Skeletal muscle tissue (tissue), 4 donors: Measurements from ENCODE around the gene LYRM9. TPM values are rescaled to one million over a fixed set of nuclear protein-coding genes. Genes with fewer than 3 reads are reported as not detected.
"Not testable (repeated sequence)": the region's sequence is repeated elsewhere in the genome, so short reads cannot be mapped to it uniquely, and the experiment has no call there.

Source experiments
- H3K27ac ChIP-seq: one replicate; pipeline ENCODE4 v1.7.0; 2013; ENCODE audit warnings: mild to moderate bottlenecking, low read depth, low read length, inconsistent platforms
- H3K27me3 ChIP-seq, 3 donors: one replicate each; pipeline ENCODE4 v1.7.0; 2013; ENCODE audit warnings: low read length in 3 of 3; ENCODE audit not compliant: control insufficient read depth in 3 of 3, insufficient read depth in 3 of 3
- H3K36me3 ChIP-seq, 3 donors: one replicate each; pipeline ENCODE4 v1.7.0; 2013; ENCODE audit warnings: low read length in 3 of 3; ENCODE audit not compliant: control insufficient read depth in 3 of 3, insufficient read depth in 3 of 3
- H3K4me1 ChIP-seq, 3 donors: one replicate each; pipeline ENCODE4 v1.7.0; 2013; ENCODE audit warnings: low read length in 3 of 3, mild to moderate bottlenecking in 3 of 3; ENCODE audit not compliant: control insufficient read depth in 3 of 3, insufficient read depth in 3 of 3
- H3K4me3 ChIP-seq, 3 donors: one replicate each; pipeline ENCODE4 v1.7.0; 2013; ENCODE audit warnings: low read length in 3 of 3
- H3K9ac ChIP-seq, 3 donors: one replicate each; pipeline ENCODE4 v1.7.0; 2013; ENCODE audit warnings: low read length in 3 of 3, mild to moderate bottlenecking in 3 of 3, moderate library complexity in 2 of 3, low read depth in 1 of 3
- H3K9me3 ChIP-seq, 3 donors: one replicate each; pipeline ENCODE4 v1.7.0; 2013; ENCODE audit warnings: low read length in 3 of 3; ENCODE audit not compliant: control insufficient read depth in 3 of 3
- total RNA-seq: library from RNA; depleted of rRNA; stranded (reverse); fragments of >200 nt; gene quantifications from one replicate; pipeline ENCODE4 v1.2.3, GENCODE V29; 2014
- donor health status: Osteomylitis.

The LYRM9 gene
- total RNA-seq, 1 donor from 2014 or later = 5.2 TPM

DNA sequence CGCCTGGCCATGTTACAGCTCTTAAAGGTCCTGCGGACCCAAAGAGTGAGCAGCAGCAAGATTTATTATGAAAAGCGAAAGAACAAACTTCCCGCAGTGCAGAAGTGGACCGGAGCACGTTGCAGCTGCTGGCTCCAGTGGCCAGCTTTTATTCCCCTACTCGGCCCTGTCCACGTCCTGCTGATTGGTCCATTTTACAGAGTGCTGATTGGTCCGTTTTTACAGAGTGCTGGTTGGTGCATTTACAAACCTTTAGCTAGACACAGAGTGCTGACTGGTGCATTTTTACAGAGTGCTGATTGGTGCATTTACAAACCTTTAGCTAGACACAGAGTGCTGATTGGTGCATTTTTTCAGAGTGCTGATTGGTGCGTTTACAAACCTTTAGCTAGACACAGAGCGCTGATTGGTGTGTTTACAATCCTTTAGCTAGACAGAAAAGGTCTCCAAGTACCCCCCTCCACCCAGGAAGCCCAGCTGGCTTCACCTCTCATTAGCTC is 46.3 kb downstream of the LYRM9 start:
- H3K4me3 ChIP-seq, H3K27ac ChIP-seq, H3K4me1 ChIP-seq, H3K9me3 ChIP-seq, H3K27me3 ChIP-seq, H3K9ac ChIP-seq, H3K36me3 ChIP-seq: not testable (repeated sequence)

DNA sequence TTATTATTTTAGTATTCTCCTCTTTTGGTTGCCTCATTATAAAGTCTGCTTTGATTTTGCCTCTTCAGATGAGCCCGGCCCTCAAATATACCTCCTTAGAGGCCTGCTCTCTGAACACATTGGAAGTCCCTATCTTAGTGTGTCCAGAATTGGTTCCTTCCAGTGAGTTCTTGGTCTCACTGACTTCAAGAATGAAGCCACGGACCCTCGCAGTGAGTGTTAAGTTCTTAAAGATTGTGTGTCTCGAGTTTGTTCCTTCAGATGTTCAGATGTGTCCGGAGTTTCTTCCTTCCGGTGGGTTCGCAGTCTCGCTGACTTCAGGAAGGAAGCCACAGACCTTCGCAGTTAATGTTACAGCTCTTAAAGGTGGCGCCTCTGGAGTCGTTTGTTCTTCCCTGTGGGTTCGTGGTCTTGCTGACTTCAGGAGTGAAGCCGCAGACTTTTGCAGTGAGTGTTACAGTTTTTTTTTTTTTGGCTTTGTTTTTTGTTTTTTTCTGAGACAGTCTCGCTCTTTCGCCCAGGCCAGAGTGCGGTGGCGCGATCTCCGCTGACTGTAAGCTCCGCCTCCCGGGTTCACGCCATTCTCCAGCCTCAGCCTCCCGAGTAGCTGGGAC is 47.0 kb downstream of the LYRM9 start:
- Histone ChIP-seq H3K4me3 (no peak overlapping the region), H3K4me1 (no peaks in the 10 kb centered on the region), H3K9me3 (no peaks in the 10 kb centered on the region), H3K27me3 (no peaks in the 10 kb centered on the region), H3K9ac (no peak overlapping the region), H3K27ac (no peak overlapping the region), H3K36me3 (no peaks in the 10 kb centered on the region)

DNA sequence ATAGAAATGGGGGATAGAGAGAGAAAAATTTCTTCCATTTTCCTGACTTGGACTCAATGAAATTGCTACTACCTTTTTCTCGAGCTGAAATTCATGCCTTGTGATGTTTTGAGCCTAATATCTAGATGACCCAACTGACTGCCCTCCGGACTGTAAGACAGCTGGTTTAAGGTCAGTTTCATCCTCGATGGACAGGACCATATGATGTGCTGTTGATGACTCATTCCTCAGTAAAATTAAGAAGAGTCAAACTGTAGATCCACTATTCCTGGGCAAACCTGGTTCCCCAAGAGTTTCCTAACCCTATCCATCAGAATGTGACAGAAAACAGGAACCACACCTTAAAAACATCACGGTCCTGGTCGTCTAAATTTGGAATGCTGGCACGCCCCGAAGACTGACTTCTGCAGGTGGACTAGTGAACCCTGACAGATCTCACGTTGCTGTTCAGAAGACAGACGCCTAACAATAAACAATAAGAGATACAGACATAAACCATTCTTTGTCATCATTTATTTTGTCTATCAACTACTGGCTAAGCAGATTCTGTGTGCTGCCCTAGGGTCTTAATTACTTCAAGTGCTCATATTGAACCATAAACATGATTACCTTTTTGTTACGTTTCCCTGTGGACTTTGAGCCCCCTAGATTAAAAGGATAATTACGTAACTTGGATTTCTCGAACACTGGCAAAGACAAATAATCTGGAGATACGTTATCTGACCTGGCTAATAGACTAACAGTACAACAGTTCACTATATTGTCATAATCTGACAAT is 47.7 kb downstream of the LYRM9 start:
- no peak overlapping the region for H3K9ac ChIP-seq
- H3K4me1 ChIP-seq = no peaks in the 10 kb centered on the region
- no peaks in the 10 kb centered on the region for H3K36me3 ChIP-seq
- H3K9me3 ChIP-seq = no peaks in the 10 kb centered on the region
- H3K27me3 ChIP-seq = no peaks in the 10 kb centered on the region
- no peak overlapping the region for H3K4me3 ChIP-seq
- H3K27ac ChIP-seq = no peak overlapping the region

GRCh38 chr17:27840688-27841087 is 52.5 kb downstream of the LYRM9 start:
- Histone ChIP-seq H3K36me3 (no peaks in the 10 kb centered on the region), H3K9ac (no peak overlapping the region), H3K9me3 (no peaks in the 10 kb centered on the region), H3K4me1 (no peaks in the 10 kb centered on the region), H3K4me3 (no peak overlapping the region), H3K27ac (no peak overlapping the region), H3K27me3 (no peaks in the 10 kb centered on the region)

DNA sequence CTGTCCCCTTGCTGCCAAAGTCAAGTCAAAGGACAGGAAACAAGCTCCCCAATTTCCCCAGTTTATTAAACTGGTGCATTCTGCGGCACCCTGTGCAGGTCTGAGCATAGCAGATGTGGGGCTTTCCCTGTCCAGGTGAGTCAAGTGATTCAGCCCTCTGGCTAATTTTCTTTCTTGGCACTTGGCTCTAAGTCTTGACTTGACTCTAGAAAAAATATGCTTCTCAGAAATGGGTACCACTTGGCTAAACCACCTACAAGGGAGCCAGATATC is 52.8 kb downstream of the LYRM9 start:
- H3K4me1 ChIP-seq, H3K4me3 ChIP-seq, H3K9ac ChIP-seq, H3K27me3 ChIP-seq, H3K9me3 ChIP-seq, H3K27ac ChIP-seq, H3K36me3 ChIP-seq: not testable (repeated sequence)

DNA sequence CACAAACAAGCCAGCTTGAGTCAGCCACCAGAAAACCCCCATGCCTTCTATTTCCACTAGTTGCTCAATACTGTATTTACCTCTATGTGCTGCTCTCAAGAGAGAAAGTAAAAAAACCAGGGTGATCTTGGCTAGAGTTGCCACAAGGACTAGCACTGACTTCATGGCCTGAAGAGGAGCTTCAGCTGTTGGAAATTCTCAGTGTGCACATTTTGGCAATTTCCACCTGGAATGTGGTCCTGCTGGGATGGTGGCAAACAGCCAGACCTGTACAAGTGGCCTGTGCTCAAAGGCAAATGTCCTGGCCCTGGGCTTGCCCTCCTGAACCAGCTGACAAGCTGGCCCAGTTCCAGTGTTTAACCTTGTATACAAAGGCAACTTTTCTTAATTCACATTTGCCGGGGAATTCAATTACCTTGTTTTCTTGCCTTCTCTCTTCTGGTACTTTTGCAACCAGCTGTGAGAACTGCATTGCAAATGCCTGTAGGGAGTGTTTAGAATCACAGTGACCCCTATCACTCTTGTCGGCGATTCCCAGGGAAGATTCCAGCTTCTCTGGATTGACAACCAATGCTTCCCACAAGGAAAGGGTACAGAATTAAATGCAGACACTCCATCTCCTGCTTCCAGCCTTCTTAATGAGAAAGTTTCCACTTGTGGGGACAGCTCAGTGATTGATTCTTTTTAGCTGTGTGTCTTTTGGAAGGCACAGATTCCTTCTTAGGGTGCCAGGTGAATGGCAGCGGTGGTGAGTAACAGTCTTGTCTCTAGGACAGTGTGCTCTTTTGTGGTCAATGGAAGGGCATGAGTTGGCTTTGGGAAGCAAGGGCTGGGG is 53.4 kb downstream of the LYRM9 start:
- not testable (repeated sequence) for H3K4me3 ChIP-seq, H3K4me1 ChIP-seq, H3K9me3 ChIP-seq, H3K9ac ChIP-seq, H3K27ac ChIP-seq, H3K27me3 ChIP-seq, H3K36me3 ChIP-seq

GRCh38 chr17:27838607-27839006 is 54.6 kb downstream of the LYRM9 start:
- H3K27ac ChIP-seq, H3K9ac ChIP-seq, H3K4me3 ChIP-seq, H3K9me3 ChIP-seq, H3K27me3 ChIP-seq, H3K4me1 ChIP-seq, H3K36me3 ChIP-seq: not testable (repeated sequence)

DNA sequence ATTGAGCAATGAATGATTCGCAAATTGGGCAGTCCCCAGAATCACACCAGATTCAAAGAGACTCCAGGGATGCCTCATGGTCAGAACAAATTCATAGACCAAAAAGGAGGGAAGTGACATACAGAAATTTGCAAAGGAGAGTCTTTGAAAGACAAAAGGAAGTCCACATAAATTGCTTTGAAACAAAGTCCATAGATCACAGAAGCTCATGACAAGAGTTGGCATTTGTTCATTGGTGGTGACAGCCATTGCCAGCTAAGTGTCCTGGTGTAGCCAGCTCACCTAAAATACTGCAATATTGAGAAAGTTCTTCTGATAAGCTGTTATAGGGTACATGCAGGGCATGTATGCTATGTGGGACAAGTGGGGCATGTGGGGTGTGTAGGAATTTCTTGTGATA is 55.4 kb downstream of the LYRM9 start:
- not testable (repeated sequence) for H3K4me3 ChIP-seq, H3K27ac ChIP-seq, H3K36me3 ChIP-seq, H3K9ac ChIP-seq, H3K9me3 ChIP-seq, H3K27me3 ChIP-seq, H3K4me1 ChIP-seq

GRCh38 chr17:27836651-27837050 is 56.5 kb downstream of the LYRM9 start:
- Histone ChIP-seq H3K4me1 (no peaks in the 10 kb centered on the region), H3K36me3 (no peaks in the 10 kb centered on the region), H3K4me3 (no peak overlapping the region), H3K9ac (no peak overlapping the region), H3K27me3 (no peaks in the 10 kb centered on the region), H3K27ac (no peak overlapping the region), H3K9me3 (no peaks in the 10 kb centered on the region)

DNA sequence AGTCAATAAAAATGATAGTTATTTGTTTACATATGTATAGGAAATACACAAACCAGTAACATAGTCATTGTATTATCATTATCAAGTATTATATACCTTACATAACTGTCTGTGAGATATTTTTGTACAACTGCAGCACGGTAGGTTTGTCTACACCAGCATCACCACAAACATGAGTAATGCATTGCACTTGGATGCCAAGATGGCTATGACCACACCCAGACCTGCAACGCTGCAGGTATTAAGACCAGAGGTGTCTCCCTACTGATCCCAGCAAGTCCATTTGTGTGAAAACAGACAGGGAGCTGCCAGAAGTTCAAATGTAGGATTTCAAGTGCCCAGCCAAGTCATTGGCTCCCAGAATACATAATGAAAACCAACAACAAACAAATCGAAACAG is 58.6 kb downstream of the LYRM9 start:
- Histone ChIP-seq H3K27me3 (no peaks in the 10 kb centered on the region), H3K4me1 (no peaks in the 10 kb centered on the region)

More for the DNA sequence above, 58.6 kb downstream of the LYRM9 start:
- no peak overlapping the region for H3K9ac ChIP-seq
- H3K36me3 ChIP-seq = no peaks in the 10 kb centered on the region
- no peaks in the 10 kb centered on the region for H3K9me3 ChIP-seq
- H3K27ac ChIP-seq = no peak overlapping the region
- H3K4me3 ChIP-seq = no peak overlapping the region
